HEK293 (cell line): Measurements from ENCODE around the gene HBZ.

ENCODE experiments used
- HOXA7 ChIP-seq: sonication (generic); formaldehyde crosslinking; IDR thresholded peaks from 2 replicates; pipeline ENCODE4 v1.8.1; 2022; ENCODE audit warnings: missing genetic modification reagents, borderline replicate concordance
- KLF10 ChIP-seq: fragments of 450-650 bp; IDR thresholded peaks from 2 replicates; pipeline ENCODE4 v1.5.1; 2018; ENCODE audit warnings: missing biosample characterization, mild to moderate bottlenecking, missing genetic modification characterization
- KLF8 ChIP-seq: fragments of 450-650 bp; formaldehyde crosslinking; IDR thresholded peaks from 2 replicates; pipeline ENCODE4 v1.5.1; 2016; ENCODE audit warnings: missing biosample characterization, missing genetic modification characterization
- MYNN ChIP-seq: fragments of 450-650 bp; formaldehyde crosslinking; IDR thresholded peaks from 2 replicates; pipeline ENCODE4 v1.5.1; 2016; ENCODE audit warnings: missing biosample characterization, missing genetic modification characterization, borderline replicate concordance
- WT1 ChIP-seq: fragments of 450-650 bp; formaldehyde crosslinking; IDR thresholded peaks from 2 replicates; pipeline ENCODE4 v1.5.1; 2016; ENCODE audit warnings: missing biosample characterization, missing genetic modification characterization
- ZBTB20 ChIP-seq: fragments of 450-650 bp; formaldehyde crosslinking; IDR thresholded peaks from 2 replicates; pipeline ENCODE4 v1.5.1; 2016; ENCODE audit warnings: missing biosample characterization, missing genetic modification characterization
- ZFP3 ChIP-seq: fragments of 450-650 bp; formaldehyde crosslinking; IDR thresholded peaks from 2 replicates; pipeline ENCODE4 v1.5.1; 2016; ENCODE audit warnings: low read depth, missing biosample characterization, missing genetic modification characterization
- ZFP37 ChIP-seq: fragments of 450-650 bp; formaldehyde crosslinking; IDR thresholded peaks from 2 replicates; pipeline ENCODE4 v1.5.1; 2016; ENCODE audit warnings: missing biosample characterization, missing genetic modification characterization
- ZNF133 ChIP-seq: fragments of 450-650 bp; formaldehyde crosslinking; IDR thresholded peaks from 2 replicates; pipeline ENCODE4 v1.5.1; 2016; ENCODE audit warnings: missing biosample characterization, missing genetic modification characterization
- ZNF19 ChIP-seq: fragments of 450-650 bp; formaldehyde crosslinking; IDR thresholded peaks from 2 replicates; pipeline ENCODE4; 2016; ENCODE audit warnings: missing biosample characterization, missing genetic modification characterization, low read depth
- ZNF202 ChIP-seq: fragments of 450-650 bp; formaldehyde crosslinking; IDR thresholded peaks from 2 replicates; pipeline ENCODE4 v1.5.1; 2016; ENCODE audit warnings: missing biosample characterization, missing genetic modification characterization, borderline replicate concordance
- ZNF274 ChIP-seq, 2 experiments: fragments of 200-500 bp in 1 of 2; fragments of 450-650 bp in 1 of 2; sonication (Bioruptor generic) in 1 of 2; formaldehyde crosslinking in 1 of 2; IDR thresholded peaks; 2 replicates each; pipeline versions ENCODE4 v1.5.1 to v1.6.1; 2014 to 2016; ENCODE audit warnings: borderline replicate concordance in 1 of 2, inconsistent platforms in 1 of 2, low read length in 1 of 2, missing biosample characterization in 1 of 2, missing genetic modification characterization in 1 of 2
- ZNF426 ChIP-seq: fragments of 450-650 bp; formaldehyde crosslinking; IDR thresholded peaks from 2 replicates; pipeline ENCODE4 v1.5.1; 2017; ENCODE audit warnings: missing biosample characterization, missing genetic modification characterization, mild to moderate bottlenecking, inconsistent platforms, moderate library complexity
- ZNF433 ChIP-seq: fragments of 450-650 bp; formaldehyde crosslinking; IDR thresholded peaks from 2 replicates; pipeline ENCODE4 v1.5.1; 2016; ENCODE audit warnings: missing biosample characterization, missing genetic modification characterization, low read depth
- ZNF473 ChIP-seq: fragments of 450-650 bp; formaldehyde crosslinking; IDR thresholded peaks from 2 replicates; pipeline ENCODE4 v1.5.1; 2017; ENCODE audit warnings: missing biosample characterization, missing genetic modification characterization
- ZNF521 ChIP-seq: fragments of 450-650 bp; formaldehyde crosslinking; IDR thresholded peaks from 2 replicates; pipeline ENCODE4 v1.5.1; 2017; ENCODE audit warnings: missing biosample characterization, mild to moderate bottlenecking, missing genetic modification characterization
- ZNF530 ChIP-seq: fragments of 450-650 bp; formaldehyde crosslinking; IDR thresholded peaks from 2 replicates; pipeline ENCODE4 v1.5.1; 2016; ENCODE audit warnings: low read depth, missing biosample characterization, missing genetic modification characterization
- ZNF558 ChIP-seq: fragments of 450-650 bp; formaldehyde crosslinking; IDR thresholded peaks from 2 replicates; pipeline ENCODE4 v1.5.1; 2016; ENCODE audit warnings: missing biosample characterization, missing genetic modification characterization
- ZNF560 ChIP-seq: fragments of 450-650 bp; formaldehyde crosslinking; IDR thresholded peaks from 2 replicates; pipeline ENCODE4 v1.5.1; 2017; ENCODE audit warnings: missing biosample characterization, missing genetic modification characterization, borderline replicate concordance
- ZNF571 ChIP-seq: fragments of 450-650 bp; formaldehyde crosslinking; IDR thresholded peaks from 2 replicates; pipeline ENCODE4 v1.5.0; 2017; ENCODE audit warnings: missing biosample characterization, missing genetic modification characterization
- ZNF768 ChIP-seq: fragments of 450-650 bp; formaldehyde crosslinking; IDR thresholded peaks from 2 replicates; pipeline ENCODE4 v1.5.1; 2018; ENCODE audit warnings: missing biosample characterization, mild to moderate bottlenecking, missing genetic modification characterization
- ZNF791 ChIP-seq: fragments of 450-650 bp; formaldehyde crosslinking; IDR thresholded peaks from 2 replicates; pipeline ENCODE4 v1.5.1; 2016; ENCODE audit warnings: missing biosample characterization, missing genetic modification characterization
- ZNF843 ChIP-seq: fragments of 450-650 bp; formaldehyde crosslinking; IDR thresholded peaks from 2 replicates; pipeline ENCODE4 v1.5.1; 2016; ENCODE audit warnings: missing biosample characterization, missing genetic modification characterization
- ZXDB ChIP-seq: fragments of 450-650 bp; formaldehyde crosslinking; IDR thresholded peaks from 2 replicates; pipeline ENCODE4 v1.5.1; 2016; ENCODE audit warnings: missing biosample characterization, missing genetic modification characterization
- TF ChIP-seq, protein P1 (sequence below): fragments of 450-650 bp; formaldehyde crosslinking; IDR thresholded peaks from 2 replicates; pipeline ENCODE4 v1.5.1; 2017; ENCODE audit warnings: missing biosample characterization, missing genetic modification characterization
- TF ChIP-seq, protein P2 (sequence below): fragments of 450-650 bp; formaldehyde crosslinking; optimal IDR thresholded peaks from 2 replicates; pipeline ENCODE3; 2016; ENCODE audit warnings: missing biosample characterization, mild to moderate bottlenecking, missing genetic modification characterization
- TF ChIP-seq, protein P3 (sequence below): fragments of 450-650 bp; formaldehyde crosslinking; IDR thresholded peaks from 2 replicates; pipeline ENCODE4 v1.5.1; 2016; ENCODE audit warnings: missing biosample characterization, missing genetic modification characterization, borderline replicate concordance
- TF ChIP-seq, protein P4 (sequence below): fragments of 450-650 bp; formaldehyde crosslinking; IDR thresholded peaks from 2 replicates; pipeline ENCODE4 v1.5.1; 2016; ENCODE audit warnings: missing biosample characterization, missing genetic modification characterization, low read depth
- TF ChIP-seq, protein P5 (sequence below): fragments of 450-650 bp; formaldehyde crosslinking; IDR thresholded peaks from 2 replicates; pipeline ENCODE4 v1.5.1; 2016; ENCODE audit warnings: missing biosample characterization, missing genetic modification characterization

The HBZ gene

DNA sequence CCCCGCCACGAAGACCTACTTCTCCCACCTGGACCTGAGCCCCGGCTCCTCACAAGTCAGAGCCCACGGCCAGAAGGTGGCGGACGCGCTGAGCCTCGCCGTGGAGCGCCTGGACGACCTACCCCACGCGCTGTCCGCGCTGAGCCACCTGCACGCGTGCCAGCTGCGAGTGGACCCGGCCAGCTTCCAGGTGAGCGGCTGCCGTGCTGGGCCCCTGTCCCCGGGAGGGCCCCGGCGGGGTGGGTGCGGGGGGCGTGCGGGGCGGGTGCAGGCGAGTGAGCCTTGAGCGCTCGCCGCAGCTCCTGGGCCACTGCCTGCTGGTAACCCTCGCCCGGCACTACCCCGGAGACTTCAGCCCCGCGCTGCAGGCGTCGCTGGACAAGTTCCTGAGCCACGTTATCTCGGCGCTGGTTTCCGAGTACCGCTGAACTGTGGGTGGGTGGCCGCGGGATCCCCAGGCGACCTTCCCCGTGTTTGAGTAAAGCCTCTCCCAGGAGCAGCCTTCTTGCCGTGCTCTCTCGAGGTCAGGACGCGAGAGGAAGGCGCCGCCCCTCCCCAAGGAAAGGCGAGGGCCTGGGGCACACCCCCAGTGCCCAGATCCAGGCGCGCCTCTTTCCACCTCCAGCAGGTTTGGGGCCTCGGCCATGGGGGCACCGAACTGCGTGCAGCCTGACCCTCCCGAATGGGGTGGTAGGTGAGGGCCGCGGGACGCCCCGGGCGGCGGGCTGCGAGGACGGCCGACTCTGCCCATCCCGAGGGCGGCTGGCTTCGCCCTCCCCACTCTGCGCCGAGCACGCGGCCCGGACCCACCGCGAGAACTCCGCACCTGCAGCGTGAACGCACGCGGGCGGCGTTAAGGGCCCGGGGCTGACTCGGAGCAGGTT, 28.5 kb downstream of the HBZ start (continued):
- no peak for TF ChIP-seq ZNF560 (tag by site-specific recombination)
- TF ChIP-seq, protein P1, sequence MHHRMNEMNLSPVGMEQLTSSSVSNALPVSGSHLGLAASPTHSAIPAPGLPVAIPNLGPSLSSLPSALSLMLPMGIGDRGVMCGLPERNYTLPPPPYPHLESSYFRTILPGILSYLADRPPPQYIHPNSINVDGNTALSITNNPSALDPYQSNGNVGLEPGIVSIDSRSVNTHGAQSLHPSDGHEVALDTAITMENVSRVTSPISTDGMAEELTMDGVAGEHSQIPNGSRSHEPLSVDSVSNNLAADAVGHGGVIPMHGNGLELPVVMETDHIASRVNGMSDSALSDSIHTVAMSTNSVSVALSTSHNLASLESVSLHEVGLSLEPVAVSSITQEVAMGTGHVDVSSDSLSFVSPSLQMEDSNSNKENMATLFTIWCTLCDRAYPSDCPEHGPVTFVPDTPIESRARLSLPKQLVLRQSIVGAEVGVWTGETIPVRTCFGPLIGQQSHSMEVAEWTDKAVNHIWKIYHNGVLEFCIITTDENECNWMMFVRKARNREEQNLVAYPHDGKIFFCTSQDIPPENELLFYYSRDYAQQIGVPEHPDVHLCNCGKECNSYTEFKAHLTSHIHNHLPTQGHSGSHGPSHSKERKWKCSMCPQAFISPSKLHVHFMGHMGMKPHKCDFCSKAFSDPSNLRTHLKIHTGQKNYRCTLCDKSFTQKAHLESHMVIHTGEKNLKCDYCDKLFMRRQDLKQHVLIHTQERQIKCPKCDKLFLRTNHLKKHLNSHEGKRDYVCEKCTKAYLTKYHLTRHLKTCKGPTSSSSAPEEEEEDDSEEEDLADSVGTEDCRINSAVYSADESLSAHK (tag by site-specific recombination): no peak
- TF ChIP-seq ZNF558 (tag by site-specific recombination): no peak
- TF ChIP-seq ZBTB20 (tag by site-specific recombination): peak; percentile 52
- no peak for TF ChIP-seq ZNF571 (tag by site-specific recombination)
- TF ChIP-seq ZNF521 (tag by site-specific recombination): no peak
- TF ChIP-seq ZNF530 (tag by site-specific recombination): peak; percentile 25; the same call in 1 of the 2 replicates
- TF ChIP-seq ZNF19 (tag by site-specific recombination): no peak
- no peak for TF ChIP-seq ZNF133 (tag by site-specific recombination)
- TF ChIP-seq, protein P2, sequence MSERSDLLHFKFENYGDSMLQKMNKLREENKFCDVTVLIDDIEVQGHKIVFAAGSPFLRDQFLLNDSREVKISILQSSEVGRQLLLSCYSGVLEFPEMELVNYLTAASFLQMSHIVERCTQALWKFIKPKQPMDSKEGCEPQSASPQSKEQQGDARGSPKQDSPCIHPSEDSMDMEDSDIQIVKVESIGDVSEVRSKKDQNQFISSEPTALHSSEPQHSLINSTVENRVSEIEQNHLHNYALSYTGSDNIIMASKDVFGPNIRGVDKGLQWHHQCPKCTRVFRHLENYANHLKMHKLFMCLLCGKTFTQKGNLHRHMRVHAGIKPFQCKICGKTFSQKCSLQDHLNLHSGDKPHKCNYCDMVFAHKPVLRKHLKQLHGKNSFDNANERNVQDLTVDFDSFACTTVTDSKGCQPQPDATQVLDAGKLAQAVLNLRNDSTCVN (tag by site-specific recombination): peak; percentile 91
- TF ChIP-seq ZNF433 (tag by site-specific recombination): no peak
- no peak for TF ChIP-seq ZNF202 (tag by site-specific recombination)
- TF ChIP-seq ZNF274 (IDR thresholded peaks at IDR 0.05; ENCODE audit: low read length): no peak
- TF ChIP-seq ZNF274 (tag by site-specific recombination; IDR thresholded peaks at IDR 0.05; ENCODE audit: borderline replicate concordance): no peak
- no peak for TF ChIP-seq ZFP3
- TF ChIP-seq MYNN (tag by site-specific recombination): no peak
- TF ChIP-seq ZNF843 (tag by site-specific recombination): no peak
- TF ChIP-seq ZFP37: 0 out of 2 replicates have a peak, but pooled peaks have one; percentile 61
- no peak for TF ChIP-seq ZNF791 (tag by site-specific recombination)
- no peak for TF ChIP-seq HOXA7 (CRISPR knock-in tag)
- peak; percentile 62; the same call in 1 of the 2 replicates for TF ChIP-seq ZXDB (tag by site-specific recombination)
- no peak for TF ChIP-seq WT1 (tag by site-specific recombination)
- peak; percentile 8; the same call in 1 of the 2 replicates for TF ChIP-seq ZNF768 (tag by site-specific recombination)
- peak; percentile 83; the same call in 1 of the 2 replicates for TF ChIP-seq KLF8 (tag by site-specific recombination)
- TF ChIP-seq ZNF473 (tag by site-specific recombination): no peak
- TF ChIP-seq, protein P3, sequence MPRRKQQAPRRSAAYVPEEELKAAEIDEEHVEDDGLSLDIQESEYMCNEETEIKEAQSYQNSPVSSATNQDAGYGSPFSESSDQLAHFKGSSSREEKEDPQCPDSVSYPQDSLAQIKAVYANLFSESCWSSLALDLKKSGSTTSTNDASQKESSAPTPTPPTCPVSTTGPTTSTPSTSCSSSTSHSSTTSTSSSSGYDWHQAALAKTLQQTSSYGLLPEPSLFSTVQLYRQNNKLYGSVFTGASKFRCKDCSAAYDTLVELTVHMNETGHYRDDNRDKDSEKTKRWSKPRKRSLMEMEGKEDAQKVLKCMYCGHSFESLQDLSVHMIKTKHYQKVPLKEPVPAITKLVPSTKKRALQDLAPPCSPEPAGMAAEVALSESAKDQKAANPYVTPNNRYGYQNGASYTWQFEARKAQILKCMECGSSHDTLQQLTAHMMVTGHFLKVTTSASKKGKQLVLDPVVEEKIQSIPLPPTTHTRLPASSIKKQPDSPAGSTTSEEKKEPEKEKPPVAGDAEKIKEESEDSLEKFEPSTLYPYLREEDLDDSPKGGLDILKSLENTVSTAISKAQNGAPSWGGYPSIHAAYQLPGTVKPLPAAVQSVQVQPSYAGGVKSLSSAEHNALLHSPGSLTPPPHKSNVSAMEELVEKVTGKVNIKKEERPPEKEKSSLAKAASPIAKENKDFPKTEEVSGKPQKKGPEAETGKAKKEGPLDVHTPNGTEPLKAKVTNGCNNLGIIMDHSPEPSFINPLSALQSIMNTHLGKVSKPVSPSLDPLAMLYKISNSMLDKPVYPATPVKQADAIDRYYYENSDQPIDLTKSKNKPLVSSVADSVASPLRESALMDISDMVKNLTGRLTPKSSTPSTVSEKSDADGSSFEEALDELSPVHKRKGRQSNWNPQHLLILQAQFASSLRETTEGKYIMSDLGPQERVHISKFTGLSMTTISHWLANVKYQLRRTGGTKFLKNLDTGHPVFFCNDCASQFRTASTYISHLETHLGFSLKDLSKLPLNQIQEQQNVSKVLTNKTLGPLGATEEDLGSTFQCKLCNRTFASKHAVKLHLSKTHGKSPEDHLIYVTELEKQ (tag by site-specific recombination): no peak
- no peak for TF ChIP-seq ZNF426 (tag by site-specific recombination)
- TF ChIP-seq, protein P4, sequence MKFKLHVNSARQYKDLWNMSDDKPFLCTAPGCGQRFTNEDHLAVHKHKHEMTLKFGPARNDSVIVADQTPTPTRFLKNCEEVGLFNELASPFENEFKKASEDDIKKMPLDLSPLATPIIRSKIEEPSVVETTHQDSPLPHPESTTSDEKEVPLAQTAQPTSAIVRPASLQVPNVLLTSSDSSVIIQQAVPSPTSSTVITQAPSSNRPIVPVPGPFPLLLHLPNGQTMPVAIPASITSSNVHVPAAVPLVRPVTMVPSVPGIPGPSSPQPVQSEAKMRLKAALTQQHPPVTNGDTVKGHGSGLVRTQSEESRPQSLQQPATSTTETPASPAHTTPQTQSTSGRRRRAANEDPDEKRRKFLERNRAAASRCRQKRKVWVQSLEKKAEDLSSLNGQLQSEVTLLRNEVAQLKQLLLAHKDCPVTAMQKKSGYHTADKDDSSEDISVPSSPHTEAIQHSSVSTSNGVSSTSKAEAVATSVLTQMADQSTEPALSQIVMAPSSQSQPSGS (tag by site-specific recombination): no peak
- TF ChIP-seq, protein P5, sequence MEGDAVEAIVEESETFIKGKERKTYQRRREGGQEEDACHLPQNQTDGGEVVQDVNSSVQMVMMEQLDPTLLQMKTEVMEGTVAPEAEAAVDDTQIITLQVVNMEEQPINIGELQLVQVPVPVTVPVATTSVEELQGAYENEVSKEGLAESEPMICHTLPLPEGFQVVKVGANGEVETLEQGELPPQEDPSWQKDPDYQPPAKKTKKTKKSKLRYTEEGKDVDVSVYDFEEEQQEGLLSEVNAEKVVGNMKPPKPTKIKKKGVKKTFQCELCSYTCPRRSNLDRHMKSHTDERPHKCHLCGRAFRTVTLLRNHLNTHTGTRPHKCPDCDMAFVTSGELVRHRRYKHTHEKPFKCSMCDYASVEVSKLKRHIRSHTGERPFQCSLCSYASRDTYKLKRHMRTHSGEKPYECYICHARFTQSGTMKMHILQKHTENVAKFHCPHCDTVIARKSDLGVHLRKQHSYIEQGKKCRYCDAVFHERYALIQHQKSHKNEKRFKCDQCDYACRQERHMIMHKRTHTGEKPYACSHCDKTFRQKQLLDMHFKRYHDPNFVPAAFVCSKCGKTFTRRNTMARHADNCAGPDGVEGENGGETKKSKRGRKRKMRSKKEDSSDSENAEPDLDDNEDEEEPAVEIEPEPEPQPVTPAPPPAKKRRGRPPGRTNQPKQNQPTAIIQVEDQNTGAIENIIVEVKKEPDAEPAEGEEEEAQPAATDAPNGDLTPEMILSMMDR: no peak; the same call in 1 of the 2 replicates
- TF ChIP-seq KLF10 (tag by site-specific recombination): peak; percentile 76
